Myometrial cell (primary cell): ENCODE results near the gene OR4B1. TPM values are rescaled to one million over a fixed set of nuclear protein-coding genes. Genes with fewer than 3 reads are reported as not detected.

Experiments
- total RNA-seq: library from RNA; depleted of rRNA; stranded (reverse); fragments of >200 nt; gene quantifications from 2 replicates; pipeline ENCODE4 v1.2.3, GENCODE V29; 2015

The OR4B1 gene
- not detected in 2 replicates for total RNA-seq

GRCh38 chr11:48216510-48216909 lies at the start of gene OR4B1:
Gene OR4B1, plus strand, starts transcription at chr11:48216810. Its CDS starts 0 bp downstream, at chr11:48216810.

GRCh38 chr11:48244804-48245203 lies 28.2 kb downstream of the OR4B1 start, which contains the start of gene OR4X2:
Gene OR4X2, plus strand, starts transcription at chr11:48245104. Its CDS starts 0 bp downstream, at chr11:48245104.

GRCh38 chr11:48263423-48263911 lies 46.9 kb downstream of the OR4B1 start, which contains the start of gene OR4X1:
Gene OR4X1, plus strand, starts transcription at chr11:48263861. Its CDS starts 0 bp downstream, at chr11:48263861.

Other genes starting within 250 kb of the OR4B1 start
- 7.5 and 14.5 TPM in 2 replicates for gene PTPRJ, start 236.3 kb upstream of the OR4B1 start, total RNA-seq
- gene OR4X2, start 28.3 kb downstream of the OR4B1 start, total RNA-seq = not detected in 2 replicates
- not detected in 2 replicates for gene OR4X1, start 47.1 kb downstream of the OR4B1 start, total RNA-seq
- gene OR4S1, start 89.4 kb downstream of the OR4B1 start, total RNA-seq = not detected in 2 replicates
- not detected in 2 replicates for gene OR4C3, start 108.1 kb downstream of the OR4B1 start, total RNA-seq
- gene OR4C5, start 149.7 kb downstream of the OR4B1 start, total RNA-seq = not detected in 2 replicates